ENCODE data around the gene EFHD1.

DNA sequence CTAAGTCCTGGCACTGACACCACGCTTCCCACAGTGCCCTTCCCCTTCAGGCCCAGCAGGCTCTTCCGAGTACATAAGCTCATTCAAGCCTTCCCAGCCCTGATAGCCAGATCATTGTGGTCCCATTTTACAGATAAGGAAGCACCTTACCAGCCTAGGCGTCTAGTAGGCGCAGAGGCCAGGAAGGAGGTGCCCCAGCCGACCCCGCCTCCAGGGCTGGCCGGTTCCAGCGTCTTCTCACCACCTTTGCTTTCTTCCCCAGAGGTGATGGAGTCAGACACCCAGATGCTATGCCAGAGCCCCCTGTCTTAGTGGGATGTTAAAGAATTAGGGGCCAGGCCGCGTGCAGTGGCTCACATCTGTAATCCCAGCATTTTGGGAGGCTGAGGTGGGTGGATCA lies 28.9 kb upstream of the EFHD1 start:
- TF ChIP-seq, protein P1, sequence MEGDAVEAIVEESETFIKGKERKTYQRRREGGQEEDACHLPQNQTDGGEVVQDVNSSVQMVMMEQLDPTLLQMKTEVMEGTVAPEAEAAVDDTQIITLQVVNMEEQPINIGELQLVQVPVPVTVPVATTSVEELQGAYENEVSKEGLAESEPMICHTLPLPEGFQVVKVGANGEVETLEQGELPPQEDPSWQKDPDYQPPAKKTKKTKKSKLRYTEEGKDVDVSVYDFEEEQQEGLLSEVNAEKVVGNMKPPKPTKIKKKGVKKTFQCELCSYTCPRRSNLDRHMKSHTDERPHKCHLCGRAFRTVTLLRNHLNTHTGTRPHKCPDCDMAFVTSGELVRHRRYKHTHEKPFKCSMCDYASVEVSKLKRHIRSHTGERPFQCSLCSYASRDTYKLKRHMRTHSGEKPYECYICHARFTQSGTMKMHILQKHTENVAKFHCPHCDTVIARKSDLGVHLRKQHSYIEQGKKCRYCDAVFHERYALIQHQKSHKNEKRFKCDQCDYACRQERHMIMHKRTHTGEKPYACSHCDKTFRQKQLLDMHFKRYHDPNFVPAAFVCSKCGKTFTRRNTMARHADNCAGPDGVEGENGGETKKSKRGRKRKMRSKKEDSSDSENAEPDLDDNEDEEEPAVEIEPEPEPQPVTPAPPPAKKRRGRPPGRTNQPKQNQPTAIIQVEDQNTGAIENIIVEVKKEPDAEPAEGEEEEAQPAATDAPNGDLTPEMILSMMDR (IDR thresholded peaks at IDR 0.05): no peak
- TF ChIP-seq POLR2AphosphoS5 (IDR thresholded peaks at IDR 0.05; ENCODE audit: low read depth, low read length): no peak
- TF ChIP-seq, protein P2, sequence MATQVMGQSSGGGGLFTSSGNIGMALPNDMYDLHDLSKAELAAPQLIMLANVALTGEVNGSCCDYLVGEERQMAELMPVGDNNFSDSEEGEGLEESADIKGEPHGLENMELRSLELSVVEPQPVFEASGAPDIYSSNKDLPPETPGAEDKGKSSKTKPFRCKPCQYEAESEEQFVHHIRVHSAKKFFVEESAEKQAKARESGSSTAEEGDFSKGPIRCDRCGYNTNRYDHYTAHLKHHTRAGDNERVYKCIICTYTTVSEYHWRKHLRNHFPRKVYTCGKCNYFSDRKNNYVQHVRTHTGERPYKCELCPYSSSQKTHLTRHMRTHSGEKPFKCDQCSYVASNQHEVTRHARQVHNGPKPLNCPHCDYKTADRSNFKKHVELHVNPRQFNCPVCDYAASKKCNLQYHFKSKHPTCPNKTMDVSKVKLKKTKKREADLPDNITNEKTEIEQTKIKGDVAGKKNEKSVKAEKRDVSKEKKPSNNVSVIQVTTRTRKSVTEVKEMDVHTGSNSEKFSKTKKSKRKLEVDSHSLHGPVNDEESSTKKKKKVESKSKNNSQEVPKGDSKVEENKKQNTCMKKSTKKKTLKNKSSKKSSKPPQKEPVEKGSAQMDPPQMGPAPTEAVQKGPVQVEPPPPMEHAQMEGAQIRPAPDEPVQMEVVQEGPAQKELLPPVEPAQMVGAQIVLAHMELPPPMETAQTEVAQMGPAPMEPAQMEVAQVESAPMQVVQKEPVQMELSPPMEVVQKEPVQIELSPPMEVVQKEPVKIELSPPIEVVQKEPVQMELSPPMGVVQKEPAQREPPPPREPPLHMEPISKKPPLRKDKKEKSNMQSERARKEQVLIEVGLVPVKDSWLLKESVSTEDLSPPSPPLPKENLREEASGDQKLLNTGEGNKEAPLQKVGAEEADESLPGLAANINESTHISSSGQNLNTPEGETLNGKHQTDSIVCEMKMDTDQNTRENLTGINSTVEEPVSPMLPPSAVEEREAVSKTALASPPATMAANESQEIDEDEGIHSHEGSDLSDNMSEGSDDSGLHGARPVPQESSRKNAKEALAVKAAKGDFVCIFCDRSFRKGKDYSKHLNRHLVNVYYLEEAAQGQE (IDR thresholded peaks at IDR 0.05; ENCODE audit: insufficient read depth in 1 of 2, low read depth in 2 of 2, low read length in 1 of 2): no peak

All from Panc1 (cell line).